ENCODE data around the gene FUBP3.
"Not testable (repeated sequence)": the region's sequence is repeated elsewhere in the genome, so short reads cannot be mapped to it uniquely, and the experiment has no call there.

FUBP3 gene

GRCh38 chr9:130663258-130663976 is 84.0 kb downstream of the FUBP3 start:
- no peak for DNase-seq

GRCh38 chr9:130663977-130664250 is 84.5 kb downstream of the FUBP3 start:
- DNase-seq: no peak

- no peak for DNase-seq
These were observed 85.1 kb downstream of the FUBP3 start, which contains the start of gene PRDM12 for GRCh38 chr9:130664251-130665028. Gene PRDM12, plus strand, starts transcription at chr9:130664594. Its CDS starts 60 bp downstream, at chr9:130664654.

GRCh38 chr9:130665029-130665430 is 85.7 kb downstream of the FUBP3 start:
- no peak for DNase-seq

- DNase-seq: no peak
These were observed 86.3 kb downstream of the FUBP3 start for GRCh38 chr9:130665431-130666392.

GRCh38 chr9:130666393-130667119 is 87.2 kb downstream of the FUBP3 start:
- no peak for DNase-seq

- no peak for DNase-seq
These were observed 87.7 kb downstream of the FUBP3 start for GRCh38 chr9:130667120-130667435.

- no peak for DNase-seq
These were observed 88.8 kb downstream of the FUBP3 start for GRCh38 chr9:130668196-130668595.

GRCh38 chr9:130668659-130669058 is 89.3 kb downstream of the FUBP3 start:
- no peak for DNase-seq

GRCh38 chr9:130669965-130670364 is 90.6 kb downstream of the FUBP3 start:
- no peak for DNase-seq

GRCh38 chr9:130670644-130671043 is 91.3 kb downstream of the FUBP3 start:
- no peak for DNase-seq

GRCh38 chr9:130672466-130672865 is 93.1 kb downstream of the FUBP3 start:
- no peak for DNase-seq

GRCh38 chr9:130672933-130673615 is 93.7 kb downstream of the FUBP3 start:
- DNase-seq: no peak

- no peak for DNase-seq
These were observed 96.0 kb downstream of the FUBP3 start for GRCh38 chr9:130675396-130675795.

GRCh38 chr9:130677252-130677651 is 97.9 kb downstream of the FUBP3 start:
- no peak for DNase-seq

- DNase-seq: peak; percentile 4
These were observed 101.7 kb downstream of the FUBP3 start for GRCh38 chr9:130680836-130681768.

GRCh38 chr9:130681769-130682420 is 102.5 kb downstream of the FUBP3 start:
- DNase-seq: no peak

GRCh38 chr9:130682421-130683121 is 103.2 kb downstream of the FUBP3 start:
- peak; percentile 32 for DNase-seq

- DNase-seq: no peak
These were observed 105.7 kb downstream of the FUBP3 start for GRCh38 chr9:130685104-130685503.

GRCh38 chr9:130685945-130686344 is 106.6 kb downstream of the FUBP3 start:
- DNase-seq: not testable (repeated sequence)

Data from effector CD8-positive, alpha-beta T cell (primary cell).